OCI-M1 (cell line): ENCODE measurements around the gene TASP1.
"Not testable (repeated sequence)": the region's sequence is repeated elsewhere in the genome, so short reads cannot be mapped to it uniquely, and the experiment has no call there.

Source experiments
- DNase-seq: peaks from one replicate; lab custom pipeline; 2025; lab: John Stamatoyannopoulos, UW

TASP1 gene

GRCh38 chr20:13638496-13639149, at the start of gene TASP1:
Gene TASP1 (minus strand): TSS chr20:13638932. CDS start chr20:13630078, 8,854 bp downstream.
- DNase-seq = peak; percentile 95

GRCh38 chr20:13687815-13688214, 49.1 kb upstream of the TASP1 start:
- no peak for DNase-seq

- DNase-seq = no peak
Observed at GRCh38 chr20:13685623-13686022, 46.9 kb upstream of the TASP1 start.

- DNase-seq = peak; percentile 81
Observed at GRCh38 chr20:13684566-13685222, 46.0 kb upstream of the TASP1 start.

- no peak for DNase-seq
Observed at GRCh38 chr20:13683833-13684232, 45.1 kb upstream of the TASP1 start.

- DNase-seq = no peak
Observed at GRCh38 chr20:13681248-13682125, 42.8 kb upstream of the TASP1 start.

- DNase-seq = no peak
Observed at GRCh38 chr20:13678944-13679343, 40.2 kb upstream of the TASP1 start.

GRCh38 chr20:13677241-13677640, 38.5 kb upstream of the TASP1 start:
- no peak for DNase-seq

GRCh38 chr20:13676682-13677081, 38.0 kb upstream of the TASP1 start:
- no peak for DNase-seq

- DNase-seq = no peak
Observed at GRCh38 chr20:13672690-13673089, 34.0 kb upstream of the TASP1 start.

- DNase-seq = no peak
Observed at GRCh38 chr20:13671916-13672378, 33.2 kb upstream of the TASP1 start.

- no peak for DNase-seq
Observed at GRCh38 chr20:13671512-13671911, 32.8 kb upstream of the TASP1 start.

GRCh38 chr20:13670160-13670559, 31.4 kb upstream of the TASP1 start:
- peak; percentile 22 for DNase-seq

GRCh38 chr20:13665709-13666395, 27.1 kb upstream of the TASP1 start:
- no peak for DNase-seq

GRCh38 chr20:13661070-13661685, 22.4 kb upstream of the TASP1 start:
- no peak for DNase-seq

- no peak for DNase-seq
Observed at GRCh38 chr20:13659288-13659687, 20.6 kb upstream of the TASP1 start.

GRCh38 chr20:13658060-13658459, 19.3 kb upstream of the TASP1 start:
- DNase-seq = not testable (repeated sequence)

- no peak for DNase-seq
Observed at GRCh38 chr20:13656721-13657368, 18.1 kb upstream of the TASP1 start.

GRCh38 chr20:13654463-13655023, 15.8 kb upstream of the TASP1 start:
- DNase-seq = no peak

- DNase-seq = no peak
Observed at GRCh38 chr20:13650474-13650873, 11.7 kb upstream of the TASP1 start.
